GM18507 (cell line): Measurements from ENCODE around the gene SLC25A45.
A peak's percentile ranks its signal among the peaks of the same experiment; 100 is the strongest.
"Not testable (repeated sequence)": the region's sequence is repeated elsewhere in the genome, so short reads cannot be mapped to it uniquely, and the experiment has no call there.

Experiments
- DNase-seq: peaks from one replicate; pipeline ENCODE4 v3.0.0; 2011; ENCODE audit warnings: low read depth; ENCODE audit not compliant: insufficient read length; ENCODE audit errors: extremely low spot score
- FAIRE-seq: peaks from 2 replicates; lab custom pipeline; 2011; peaks lifted over from hg19 to GRCh38; lab: Jason Lieb, UNC

The SLC25A45 gene

DNA sequence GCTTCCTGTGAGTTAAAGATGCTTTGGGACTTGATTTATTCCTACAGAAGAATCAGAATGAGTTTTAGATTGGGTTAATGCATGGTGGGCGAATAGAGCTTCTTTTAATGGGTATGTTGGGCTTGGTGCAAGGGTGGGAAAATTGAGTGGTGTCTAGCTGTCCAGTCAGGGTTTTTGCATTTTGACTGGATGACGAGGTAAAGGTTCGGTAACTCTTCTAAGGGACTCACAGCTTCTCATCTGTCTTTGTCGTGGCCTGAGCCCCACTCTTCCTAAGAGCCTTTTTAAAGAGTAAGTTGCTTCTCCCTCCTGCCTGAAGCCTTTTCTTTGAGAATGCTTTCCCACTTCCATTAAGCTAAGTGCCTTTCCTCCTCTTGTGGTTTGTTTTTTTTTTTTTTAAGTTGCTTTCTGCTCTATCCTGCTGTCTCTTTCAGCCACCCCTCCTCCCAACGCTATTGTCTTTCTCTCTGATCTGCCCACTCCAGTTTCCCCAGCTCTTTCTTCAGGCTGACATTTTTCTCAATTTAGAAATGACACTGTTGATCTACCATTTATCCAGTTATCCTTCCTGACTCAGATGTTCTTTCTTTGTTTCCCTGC lies 47.6 kb downstream of the SLC25A45 start:
- DNase-seq (no peak), FAIRE-seq (no peak)

- FAIRE-seq, DNase-seq: not testable (repeated sequence)
These were observed 49.9 kb downstream of the SLC25A45 start for GRCh38 chr11:65332591-65332990.

- FAIRE-seq (no peak), DNase-seq (no peak)
These were observed 51.9 kb downstream of the SLC25A45 start for GRCh38 chr11:65330544-65330943.

DNA sequence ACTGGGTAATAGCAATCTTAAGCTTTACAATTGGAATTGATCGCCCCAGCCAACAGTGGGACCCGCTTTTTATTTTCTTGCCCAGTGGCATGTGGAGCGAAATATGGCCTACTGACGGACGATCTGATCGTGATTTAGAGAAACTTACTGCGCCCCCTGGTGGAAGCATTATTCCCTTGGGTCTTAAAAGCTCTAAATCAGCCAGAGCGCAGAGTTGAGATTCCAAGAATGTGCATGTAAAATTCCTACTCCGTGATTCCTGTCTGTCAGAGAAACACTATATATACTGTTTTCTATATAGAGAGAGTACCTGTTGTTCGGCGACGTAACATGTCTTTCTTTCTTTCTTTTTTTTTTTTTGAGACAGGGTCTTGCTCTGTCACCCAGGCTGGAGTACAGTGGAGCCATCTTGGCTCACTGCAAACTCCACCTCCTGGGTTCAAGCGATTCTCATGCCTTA lies 52.5 kb downstream of the SLC25A45 start:
- DNase-seq (no peak), FAIRE-seq (peak; percentile 60)

DNA sequence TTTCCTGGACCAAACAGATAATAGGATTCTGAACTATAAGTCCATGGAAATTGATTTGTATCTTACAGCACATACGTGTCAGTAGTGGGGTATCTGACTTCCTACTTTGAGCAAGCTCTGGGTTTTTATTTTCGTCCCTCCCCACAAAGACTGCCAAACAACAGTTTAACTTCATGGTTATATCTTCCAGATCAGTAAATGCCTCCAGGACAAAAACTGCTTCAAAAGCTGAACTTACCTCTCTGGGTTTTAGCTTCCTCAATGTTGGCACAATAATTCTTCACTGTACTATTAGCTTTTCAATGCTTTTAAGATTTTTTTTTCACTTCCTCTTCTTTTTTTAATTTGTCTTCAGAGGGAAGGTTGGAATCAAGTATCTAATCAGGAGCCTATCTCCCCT lies 53.0 kb downstream of the SLC25A45 start:
- no peak for FAIRE-seq
- DNase-seq, result no peak

GRCh38 chr11:65327021-65327420 lies 55.4 kb downstream of the SLC25A45 start:
- FAIRE-seq (no peak), DNase-seq (no peak)

- no peak for DNase-seq
- FAIRE-seq, result no peak
These were observed 57.0 kb downstream of the SLC25A45 start for GRCh38 chr11:65325435-65325834.
